ENCODE results near the gene SIGLEC8. TPM values are rescaled to one million over a fixed set of nuclear protein-coding genes. Genes with fewer than 3 reads are reported as not detected.

Gene SIGLEC8
- total RNA-seq, 1 donor = not detected

GRCh38 chr19:51476164-51476563, 17.9 kb upstream of the SIGLEC8 start:
- no peak for DNase-seq (ENCODE audit: low read depth)
- no peak for TF ChIP-seq CTCF (IDR thresholded peaks at IDR 0.05; ENCODE audit: insufficient read depth, low read depth, low read length)
- H3K4me3 ChIP-seq (ENCODE audit: low read depth, low read length) = no peak overlapping the region

GRCh38 chr19:51473009-51473707, 14.9 kb upstream of the SIGLEC8 start:
- peak; percentile 76 for TF ChIP-seq CTCF (IDR thresholded peaks at IDR 0.05; ENCODE audit: insufficient read depth, low read depth, low read length)
- peak; percentile 61 for DNase-seq (ENCODE audit: low read depth)
- no peak overlapping the region for H3K4me3 ChIP-seq (ENCODE audit: low read depth, low read length)

- H3K4me3 ChIP-seq (ENCODE audit: low read depth, low read length) = no peak overlapping the region
- no peak for TF ChIP-seq CTCF (IDR thresholded peaks at IDR 0.05; ENCODE audit: insufficient read depth, low read depth, low read length)
- no peak for DNase-seq (ENCODE audit: low read depth)
Measured at GRCh38 chr19:51472607-51473006, 14.4 kb upstream of the SIGLEC8 start.

GRCh38 chr19:51471527-51471926, 13.3 kb upstream of the SIGLEC8 start:
- no peak for DNase-seq (ENCODE audit: low read depth)
- TF ChIP-seq CTCF (IDR thresholded peaks at IDR 0.05; ENCODE audit: insufficient read depth, low read depth, low read length) = no peak
- no peak overlapping the region for H3K4me3 ChIP-seq (ENCODE audit: low read depth, low read length)

- no peak for DNase-seq (ENCODE audit: low read depth)
- TF ChIP-seq CTCF (IDR thresholded peaks at IDR 0.05; ENCODE audit: insufficient read depth, low read depth, low read length) = no peak
- H3K4me3 ChIP-seq (ENCODE audit: low read depth, low read length) = no peak overlapping the region
Measured at GRCh38 chr19:51470966-51471365, 12.7 kb upstream of the SIGLEC8 start.

- no peak overlapping the region for H3K4me3 ChIP-seq (ENCODE audit: low read depth, low read length)
- DNase-seq (ENCODE audit: low read depth) = no peak
- no peak for TF ChIP-seq CTCF (IDR thresholded peaks at IDR 0.05; ENCODE audit: insufficient read depth, low read depth, low read length)
Measured at GRCh38 chr19:51469629-51470028, 11.4 kb upstream of the SIGLEC8 start.

GRCh38 chr19:51469162-51469561, 10.9 kb upstream of the SIGLEC8 start:
- no peak for DNase-seq (ENCODE audit: low read depth)
- TF ChIP-seq CTCF (IDR thresholded peaks at IDR 0.05; ENCODE audit: insufficient read depth, low read depth, low read length) = no peak
- H3K4me3 ChIP-seq (ENCODE audit: low read depth, low read length) = no peak overlapping the region

Measured in fibroblast of villous mesenchyme (primary cell).